HEK293 (cell line): ENCODE results near the gene PLCG2.
A peak's percentile ranks its signal among the peaks of the same experiment; 100 is the strongest.

Source experiments
- BCL11B ChIP-seq: fragments of 450-650 bp; formaldehyde crosslinking; IDR thresholded peaks from 2 replicates; pipeline ENCODE4 v1.5.1; 2016; ENCODE audit warnings: low read depth, missing biosample characterization, missing genetic modification characterization
- EGR2 ChIP-seq: fragments of 450-650 bp; formaldehyde crosslinking; IDR thresholded peaks from 2 replicates; pipeline ENCODE4 v1.5.1; 2016; ENCODE audit warnings: low read depth, missing biosample characterization, missing genetic modification characterization
- GLIS1 ChIP-seq: fragments of 450-650 bp; formaldehyde crosslinking; IDR thresholded peaks from 2 replicates; pipeline ENCODE4 v1.5.1; 2016; ENCODE audit warnings: missing biosample characterization, missing genetic modification characterization
- KLF16 ChIP-seq: fragments of 450-650 bp; formaldehyde crosslinking; IDR thresholded peaks from 2 replicates; pipeline ENCODE4 v1.5.1; 2017; ENCODE audit warnings: missing biosample characterization, missing genetic modification characterization
- KLF7 ChIP-seq: fragments of 450-650 bp; formaldehyde crosslinking; IDR thresholded peaks from 2 replicates; pipeline ENCODE4 v1.5.1; 2016; ENCODE audit warnings: missing biosample characterization, missing genetic modification characterization, borderline replicate concordance
- KLF8 ChIP-seq: fragments of 450-650 bp; formaldehyde crosslinking; IDR thresholded peaks from 2 replicates; pipeline ENCODE4 v1.5.1; 2016; ENCODE audit warnings: missing biosample characterization, missing genetic modification characterization
- PRDM1 ChIP-seq: fragments of 450-650 bp; formaldehyde crosslinking; IDR thresholded peaks from 2 replicates; pipeline ENCODE4; 2016; ENCODE audit warnings: missing biosample characterization, missing genetic modification characterization
- SCRT2 ChIP-seq: fragments of 450-650 bp; formaldehyde crosslinking; IDR thresholded peaks from 2 replicates; pipeline ENCODE4 v1.5.1; 2016; ENCODE audit warnings: missing biosample characterization, missing genetic modification characterization
- SP3 ChIP-seq: fragments of 450-650 bp; formaldehyde crosslinking; IDR thresholded peaks from 2 replicates; pipeline ENCODE4 v1.5.1; 2016; ENCODE audit warnings: missing biosample characterization, missing genetic modification characterization
- SP7 ChIP-seq: fragments of 450-650 bp; formaldehyde crosslinking; IDR thresholded peaks from 2 replicates; pipeline ENCODE4 v1.5.1; 2016; ENCODE audit warnings: missing biosample characterization, missing genetic modification characterization
- ZBTB48 ChIP-seq: fragments of 450-650 bp; formaldehyde crosslinking; IDR thresholded peaks from 2 replicates; pipeline ENCODE4 v1.5.1; 2016; ENCODE audit warnings: missing biosample characterization, missing genetic modification characterization
- ZNF133 ChIP-seq: fragments of 450-650 bp; formaldehyde crosslinking; IDR thresholded peaks from 2 replicates; pipeline ENCODE4 v1.5.1; 2016; ENCODE audit warnings: missing biosample characterization, missing genetic modification characterization
- ZNF169 ChIP-seq: fragments of 450-650 bp; formaldehyde crosslinking; IDR thresholded peaks from 2 replicates; pipeline ENCODE4 v1.5.1; 2016; ENCODE audit warnings: missing biosample characterization, missing genetic modification characterization
- ZNF202 ChIP-seq: fragments of 450-650 bp; formaldehyde crosslinking; IDR thresholded peaks from 2 replicates; pipeline ENCODE4 v1.5.1; 2016; ENCODE audit warnings: missing biosample characterization, missing genetic modification characterization, borderline replicate concordance
- ZNF248 ChIP-seq: fragments of 450-650 bp; formaldehyde crosslinking; IDR thresholded peaks from 2 replicates; pipeline ENCODE4 v1.5.1; 2017; ENCODE audit warnings: missing biosample characterization, missing genetic modification characterization
- ZNF341 ChIP-seq: fragments of 450-650 bp; formaldehyde crosslinking; IDR thresholded peaks from 2 replicates; pipeline ENCODE4; 2016; ENCODE audit warnings: low read depth, missing biosample characterization, missing genetic modification characterization
- ZNF561 ChIP-seq: fragments of 450-650 bp; IDR thresholded peaks from 2 replicates; pipeline ENCODE4 v1.5.1; 2018; ENCODE audit warnings: missing biosample characterization, missing genetic modification characterization, borderline replicate concordance
- ZNF626 ChIP-seq: fragments of 450-650 bp; sonication (Bioruptor Pico); formaldehyde crosslinking; IDR thresholded peaks from 2 replicates; pipeline ENCODE4 v1.5.1; 2018; ENCODE audit warnings: missing biosample characterization, missing genetic modification characterization, inconsistent platforms
- ZNF629 ChIP-seq: fragments of 450-650 bp; formaldehyde crosslinking; IDR thresholded peaks from 2 replicates; pipeline ENCODE4 v1.5.1; 2017; ENCODE audit warnings: missing biosample characterization, missing genetic modification characterization
- ZNF677 ChIP-seq: fragments of 450-650 bp; IDR thresholded peaks from 2 replicates; pipeline ENCODE4 v1.5.0; 2018; ENCODE audit warnings: missing biosample characterization, mild to moderate bottlenecking, missing genetic modification characterization, moderate library complexity
- ZNF701 ChIP-seq: fragments of 450-650 bp; formaldehyde crosslinking; IDR thresholded peaks from 2 replicates; pipeline ENCODE4 v1.5.1; 2016; ENCODE audit warnings: missing biosample characterization, missing genetic modification characterization
- ZNF777 ChIP-seq: fragments of 450-650 bp; formaldehyde crosslinking; IDR thresholded peaks from 2 replicates; pipeline ENCODE4 v1.5.1; 2017; ENCODE audit warnings: missing biosample characterization, missing genetic modification characterization, borderline replicate concordance
- ZXDB ChIP-seq: fragments of 450-650 bp; formaldehyde crosslinking; IDR thresholded peaks from 2 replicates; pipeline ENCODE4 v1.5.1; 2016; ENCODE audit warnings: missing biosample characterization, missing genetic modification characterization
- TF ChIP-seq, protein P1 (sequence below): fragments of 450-650 bp; formaldehyde crosslinking; IDR thresholded peaks from 2 replicates; pipeline ENCODE4 v1.5.1; 2016; ENCODE audit warnings: missing biosample characterization, missing genetic modification characterization, borderline replicate concordance
- TF ChIP-seq, protein P2 (sequence below): fragments of 450-650 bp; formaldehyde crosslinking; optimal IDR thresholded peaks from 2 replicates; pipeline ENCODE3; 2016; ENCODE audit warnings: missing biosample characterization, mild to moderate bottlenecking, missing genetic modification characterization
- TF ChIP-seq, protein P3 (sequence below): fragments of 450-650 bp; formaldehyde crosslinking; IDR thresholded peaks from 2 replicates; pipeline ENCODE4 v1.5.1; 2016; ENCODE audit warnings: missing biosample characterization, missing genetic modification characterization
- TF ChIP-seq, protein P4 (sequence below): fragments of 450-650 bp; formaldehyde crosslinking; IDR thresholded peaks from 2 replicates; pipeline ENCODE4 v1.5.1; 2016; ENCODE audit warnings: missing biosample characterization, missing genetic modification characterization
- TF ChIP-seq, protein P5 (sequence below): fragments of 450-650 bp; formaldehyde crosslinking; IDR thresholded peaks from 2 replicates; pipeline ENCODE4 v1.5.1; 2016; ENCODE audit warnings: missing biosample characterization, missing genetic modification characterization, low read depth
- TF ChIP-seq, protein P6 (sequence below): fragments of 450-650 bp; formaldehyde crosslinking; IDR thresholded peaks from 2 replicates; pipeline ENCODE4 v1.5.1; 2016; ENCODE audit warnings: missing biosample characterization, missing genetic modification characterization

The PLCG2 gene

DNA sequence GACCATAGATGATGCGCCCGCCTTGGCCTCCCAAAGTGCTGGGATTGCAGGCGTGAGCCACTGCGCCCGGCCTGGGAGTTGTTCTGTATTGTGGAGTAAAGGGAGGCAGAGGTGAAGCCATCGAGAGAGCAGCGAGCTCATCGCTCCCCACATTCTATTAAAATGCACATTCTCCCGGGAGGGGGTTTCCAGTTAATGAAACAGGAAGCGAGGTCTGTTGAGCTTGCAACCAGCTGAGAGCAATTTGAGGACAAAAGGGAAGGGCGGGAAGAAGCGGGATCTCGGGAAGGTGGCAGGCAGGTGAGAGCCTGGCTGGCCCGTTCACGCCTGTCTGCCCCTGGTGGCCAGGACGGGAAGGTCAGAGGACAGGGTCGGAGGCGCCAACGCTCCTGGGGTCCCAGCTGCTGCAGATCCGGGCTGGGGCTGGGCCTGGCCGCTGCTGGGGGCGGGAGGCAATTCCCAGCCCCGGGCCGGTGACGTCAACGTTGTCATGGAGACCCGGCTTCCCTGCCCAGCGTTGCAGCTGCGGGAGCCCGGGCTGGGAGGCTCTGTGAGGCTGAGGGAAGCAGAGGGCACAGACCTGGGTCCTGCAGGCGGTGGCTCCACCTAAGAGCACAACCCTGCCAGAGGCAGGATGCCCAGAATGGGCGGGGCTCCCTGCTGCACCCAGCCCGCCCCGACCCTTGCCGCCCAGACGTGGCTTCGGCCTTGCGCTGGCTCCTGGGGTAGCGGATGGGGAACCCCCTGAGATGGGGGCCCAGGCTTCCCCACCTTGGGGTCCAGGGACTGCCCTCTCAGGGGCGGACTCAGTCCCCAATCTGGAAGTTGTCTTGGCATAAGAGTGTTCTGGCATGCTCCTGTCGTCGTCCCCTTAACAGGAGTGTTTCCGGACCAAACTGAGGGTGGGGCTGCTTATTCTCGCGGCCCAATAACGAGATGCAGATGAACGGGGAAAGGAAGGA lies 48.7 kb upstream of the PLCG2 start (continued):
- TF ChIP-seq, protein P1, sequence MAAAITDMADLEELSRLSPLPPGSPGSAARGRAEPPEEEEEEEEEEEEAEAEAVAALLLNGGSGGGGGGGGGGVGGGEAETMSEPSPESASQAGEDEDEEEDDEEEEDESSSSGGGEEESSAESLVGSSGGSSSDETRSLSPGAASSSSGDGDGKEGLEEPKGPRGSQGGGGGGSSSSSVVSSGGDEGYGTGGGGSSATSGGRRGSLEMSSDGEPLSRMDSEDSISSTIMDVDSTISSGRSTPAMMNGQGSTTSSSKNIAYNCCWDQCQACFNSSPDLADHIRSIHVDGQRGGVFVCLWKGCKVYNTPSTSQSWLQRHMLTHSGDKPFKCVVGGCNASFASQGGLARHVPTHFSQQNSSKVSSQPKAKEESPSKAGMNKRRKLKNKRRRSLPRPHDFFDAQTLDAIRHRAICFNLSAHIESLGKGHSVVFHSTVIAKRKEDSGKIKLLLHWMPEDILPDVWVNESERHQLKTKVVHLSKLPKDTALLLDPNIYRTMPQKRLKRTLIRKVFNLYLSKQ (tag by site-specific recombination): no peak
- no peak for TF ChIP-seq ZBTB48 (tag by site-specific recombination)
- TF ChIP-seq KLF8 (tag by site-specific recombination): peak; percentile 79
- TF ChIP-seq ZNF629 (tag by site-specific recombination): peak; percentile 57; the same call in 1 of the 2 replicates
- peak; percentile 94 for TF ChIP-seq KLF7 (tag by site-specific recombination)
- TF ChIP-seq, protein P2, sequence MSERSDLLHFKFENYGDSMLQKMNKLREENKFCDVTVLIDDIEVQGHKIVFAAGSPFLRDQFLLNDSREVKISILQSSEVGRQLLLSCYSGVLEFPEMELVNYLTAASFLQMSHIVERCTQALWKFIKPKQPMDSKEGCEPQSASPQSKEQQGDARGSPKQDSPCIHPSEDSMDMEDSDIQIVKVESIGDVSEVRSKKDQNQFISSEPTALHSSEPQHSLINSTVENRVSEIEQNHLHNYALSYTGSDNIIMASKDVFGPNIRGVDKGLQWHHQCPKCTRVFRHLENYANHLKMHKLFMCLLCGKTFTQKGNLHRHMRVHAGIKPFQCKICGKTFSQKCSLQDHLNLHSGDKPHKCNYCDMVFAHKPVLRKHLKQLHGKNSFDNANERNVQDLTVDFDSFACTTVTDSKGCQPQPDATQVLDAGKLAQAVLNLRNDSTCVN (tag by site-specific recombination): peak; percentile 24
- no peak for TF ChIP-seq ZNF248 (tag by site-specific recombination)
- TF ChIP-seq GLIS1 (tag by site-specific recombination): peak; percentile 98
- 0 out of 2 replicates have a peak, but pooled peaks have one; percentile 5 for TF ChIP-seq PRDM1 (tag by site-specific recombination)
- TF ChIP-seq, protein P3, sequence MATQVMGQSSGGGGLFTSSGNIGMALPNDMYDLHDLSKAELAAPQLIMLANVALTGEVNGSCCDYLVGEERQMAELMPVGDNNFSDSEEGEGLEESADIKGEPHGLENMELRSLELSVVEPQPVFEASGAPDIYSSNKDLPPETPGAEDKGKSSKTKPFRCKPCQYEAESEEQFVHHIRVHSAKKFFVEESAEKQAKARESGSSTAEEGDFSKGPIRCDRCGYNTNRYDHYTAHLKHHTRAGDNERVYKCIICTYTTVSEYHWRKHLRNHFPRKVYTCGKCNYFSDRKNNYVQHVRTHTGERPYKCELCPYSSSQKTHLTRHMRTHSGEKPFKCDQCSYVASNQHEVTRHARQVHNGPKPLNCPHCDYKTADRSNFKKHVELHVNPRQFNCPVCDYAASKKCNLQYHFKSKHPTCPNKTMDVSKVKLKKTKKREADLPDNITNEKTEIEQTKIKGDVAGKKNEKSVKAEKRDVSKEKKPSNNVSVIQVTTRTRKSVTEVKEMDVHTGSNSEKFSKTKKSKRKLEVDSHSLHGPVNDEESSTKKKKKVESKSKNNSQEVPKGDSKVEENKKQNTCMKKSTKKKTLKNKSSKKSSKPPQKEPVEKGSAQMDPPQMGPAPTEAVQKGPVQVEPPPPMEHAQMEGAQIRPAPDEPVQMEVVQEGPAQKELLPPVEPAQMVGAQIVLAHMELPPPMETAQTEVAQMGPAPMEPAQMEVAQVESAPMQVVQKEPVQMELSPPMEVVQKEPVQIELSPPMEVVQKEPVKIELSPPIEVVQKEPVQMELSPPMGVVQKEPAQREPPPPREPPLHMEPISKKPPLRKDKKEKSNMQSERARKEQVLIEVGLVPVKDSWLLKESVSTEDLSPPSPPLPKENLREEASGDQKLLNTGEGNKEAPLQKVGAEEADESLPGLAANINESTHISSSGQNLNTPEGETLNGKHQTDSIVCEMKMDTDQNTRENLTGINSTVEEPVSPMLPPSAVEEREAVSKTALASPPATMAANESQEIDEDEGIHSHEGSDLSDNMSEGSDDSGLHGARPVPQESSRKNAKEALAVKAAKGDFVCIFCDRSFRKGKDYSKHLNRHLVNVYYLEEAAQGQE (tag by site-specific recombination): no peak
- peak; percentile 67; the same call in 1 of the 2 replicates for TF ChIP-seq ZNF561 (tag by site-specific recombination)
- no peak for TF ChIP-seq ZNF777 (tag by site-specific recombination)
- 0 out of 2 replicates have a peak, but pooled peaks have one; percentile 44 for TF ChIP-seq SCRT2 (tag by site-specific recombination)
- peak; percentile 74 for TF ChIP-seq SP7 (tag by site-specific recombination)
- TF ChIP-seq, protein P4, sequence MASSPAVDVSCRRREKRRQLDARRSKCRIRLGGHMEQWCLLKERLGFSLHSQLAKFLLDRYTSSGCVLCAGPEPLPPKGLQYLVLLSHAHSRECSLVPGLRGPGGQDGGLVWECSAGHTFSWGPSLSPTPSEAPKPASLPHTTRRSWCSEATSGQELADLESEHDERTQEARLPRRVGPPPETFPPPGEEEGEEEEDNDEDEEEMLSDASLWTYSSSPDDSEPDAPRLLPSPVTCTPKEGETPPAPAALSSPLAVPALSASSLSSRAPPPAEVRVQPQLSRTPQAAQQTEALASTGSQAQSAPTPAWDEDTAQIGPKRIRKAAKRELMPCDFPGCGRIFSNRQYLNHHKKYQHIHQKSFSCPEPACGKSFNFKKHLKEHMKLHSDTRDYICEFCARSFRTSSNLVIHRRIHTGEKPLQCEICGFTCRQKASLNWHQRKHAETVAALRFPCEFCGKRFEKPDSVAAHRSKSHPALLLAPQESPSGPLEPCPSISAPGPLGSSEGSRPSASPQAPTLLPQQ (tag by site-specific recombination): peak; percentile 54; the same call in 1 of the 2 replicates
- TF ChIP-seq ZNF677: no peak
- TF ChIP-seq, protein P5, sequence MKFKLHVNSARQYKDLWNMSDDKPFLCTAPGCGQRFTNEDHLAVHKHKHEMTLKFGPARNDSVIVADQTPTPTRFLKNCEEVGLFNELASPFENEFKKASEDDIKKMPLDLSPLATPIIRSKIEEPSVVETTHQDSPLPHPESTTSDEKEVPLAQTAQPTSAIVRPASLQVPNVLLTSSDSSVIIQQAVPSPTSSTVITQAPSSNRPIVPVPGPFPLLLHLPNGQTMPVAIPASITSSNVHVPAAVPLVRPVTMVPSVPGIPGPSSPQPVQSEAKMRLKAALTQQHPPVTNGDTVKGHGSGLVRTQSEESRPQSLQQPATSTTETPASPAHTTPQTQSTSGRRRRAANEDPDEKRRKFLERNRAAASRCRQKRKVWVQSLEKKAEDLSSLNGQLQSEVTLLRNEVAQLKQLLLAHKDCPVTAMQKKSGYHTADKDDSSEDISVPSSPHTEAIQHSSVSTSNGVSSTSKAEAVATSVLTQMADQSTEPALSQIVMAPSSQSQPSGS (tag by site-specific recombination): peak; percentile 95
- TF ChIP-seq ZNF626: no peak
- TF ChIP-seq EGR2 (tag by site-specific recombination): peak; percentile 40
- TF ChIP-seq ZNF169 (tag by site-specific recombination): no peak
- no peak for TF ChIP-seq KLF16 (tag by site-specific recombination)
- 0 out of 2 replicates have a peak, but pooled peaks have one; percentile 32 for TF ChIP-seq ZNF341 (tag by site-specific recombination)
- no peak for TF ChIP-seq ZNF701
- TF ChIP-seq SP3: peak; percentile 53; the same call in 1 of the 2 replicates
- peak; percentile 72 for TF ChIP-seq ZXDB (tag by site-specific recombination)
- TF ChIP-seq, protein P6, sequence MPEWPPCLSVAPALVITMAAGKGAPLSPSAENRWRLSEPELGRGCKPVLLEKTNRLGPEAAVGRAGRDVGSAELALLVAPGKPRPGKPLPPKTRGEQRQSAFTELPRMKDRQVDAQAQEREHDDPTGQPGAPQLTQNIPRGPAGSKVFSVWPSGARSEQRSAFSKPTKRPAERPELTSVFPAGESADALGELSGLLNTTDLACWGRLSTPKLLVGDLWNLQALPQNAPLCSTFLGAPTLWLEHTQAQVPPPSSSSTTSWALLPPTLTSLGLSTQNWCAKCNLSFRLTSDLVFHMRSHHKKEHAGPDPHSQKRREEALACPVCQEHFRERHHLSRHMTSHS (tag by site-specific recombination): no peak
- TF ChIP-seq ZNF202 (tag by site-specific recombination): no peak
- TF ChIP-seq ZNF133 (tag by site-specific recombination): no peak
- no peak for TF ChIP-seq BCL11B (tag by site-specific recombination)
